OCI-LY7 (cell line): Measurements from ENCODE around the gene IRX1. TPM values are rescaled to one million over a fixed set of nuclear protein-coding genes. Genes with fewer than 3 reads are reported as not detected.

Experiments used
- BruUV-seq: library from RNA; stranded (reverse); fragments of 400-500 nt; replicated peaks from 2 replicates; lab custom pipeline; 2021; lab: Mats Ljungman, UMichigan
- CTCF ChIA-PET: fragments of 300-600 bp; sonication (Branson Sonifier 250); formaldehyde crosslinking; loops from one replicate; lab custom pipeline; 2022; ENCODE audit warnings: antibody characterized with exemption; ENCODE audit not compliant: unreplicated experiment; lab: Charles Lee
- POLR2A ChIA-PET: fragments of 300-600 bp; sonication (Branson Sonifier 250); formaldehyde crosslinking; loops from one replicate; lab custom pipeline; 2022; ENCODE audit warnings: antibody characterized with exemption; lab: Charles Lee
- DNase-seq: peaks from one replicate; pipeline ENCODE4 v3.0.0-alpha.2; 2015; ENCODE audit warnings: low spot score
- H2AFZ ChIP-seq: fragments of 200-600 bp; sonication (generic), shearing (Covaris generic); 2 replicates; pipeline ENCODE4 v1.6.1; 2014; ENCODE audit warnings: mild to moderate bottlenecking, antibody characterized with exemption, low read length, moderate library complexity
- H3K27ac ChIP-seq: fragments of 200-600 bp; sonication (generic); 2 replicates; pipeline ENCODE4 v1.5.1; 2014; ENCODE audit warnings: mixed run types, low read depth, mild to moderate bottlenecking, moderate library complexity, low read length, inconsistent platforms; ENCODE audit not compliant: poor library complexity, severe bottlenecking
- H3K36me3 ChIP-seq: fragments of 200-600 bp; sonication (generic); 2 replicates; pipeline ENCODE4 v1.6.1; 2014; ENCODE audit warnings: mild to moderate bottlenecking, antibody characterized with exemption, low read length, moderate library complexity, mixed read lengths; ENCODE audit not compliant: insufficient read depth
- H3K4me1 ChIP-seq: fragments of 200-600 bp; sonication (generic); 2 replicates; pipeline ENCODE4 v1.5.1; 2014; ENCODE audit warnings: mild to moderate bottlenecking, low read length; ENCODE audit not compliant: insufficient read depth, poor library complexity, severe bottlenecking
- H3K4me2 ChIP-seq: fragments of 200-600 bp; sonication (generic); 2 replicates; pipeline ENCODE4 v1.6.1; 2014; ENCODE audit warnings: mild to moderate bottlenecking, low read length
- H3K4me3 ChIP-seq: fragments of 200-600 bp; sonication (generic); 2 replicates; pipeline ENCODE4 v1.5.1; 2014; ENCODE audit warnings: mild to moderate bottlenecking, low read depth, low read length; ENCODE audit not compliant: poor library complexity, severe bottlenecking
- H3K79me2 ChIP-seq: fragments of 200-600 bp; sonication (generic); 2 replicates; pipeline ENCODE4 v1.6.1; 2016; ENCODE audit warnings: low read depth, mild to moderate bottlenecking, low read length, moderate library complexity, mixed read lengths; ENCODE audit not compliant: insufficient read depth
- H3K9me2 ChIP-seq: fragments of 200-600 bp; sonication (generic); 2 replicates; pipeline ENCODE4 v1.6.1; 2016; ENCODE audit warnings: mild to moderate bottlenecking, low read length, mixed read lengths; ENCODE audit not compliant: insufficient read depth
- H3K9me3 ChIP-seq: fragments of 200-600 bp; sonication (generic); 2 replicates; pipeline ENCODE4 v1.6.1; 2014; ENCODE audit warnings: mild to moderate bottlenecking, mixed run types, low read length, mixed read lengths
- H4K20me1 ChIP-seq: fragments of 200-600 bp; sonication (generic); 2 replicates; pipeline ENCODE4 v1.6.1; 2014; ENCODE audit warnings: mild to moderate bottlenecking, antibody characterized with exemption, low read length, moderate library complexity, mixed read lengths; ENCODE audit not compliant: insufficient read depth
- EZH2phosphoT487 ChIP-seq: fragments of 200-600 bp; sonication (generic); IDR thresholded peaks from 2 replicates; pipeline ENCODE4 v1.6.1; 2018; ENCODE audit warnings: low read depth, borderline replicate concordance, mild to moderate bottlenecking, mixed run types, antibody characterized with exemption, low read length, moderate library complexity, mixed read lengths
- intact Hi-C: fragments of 100-400 bp; cut with micrococcal nuclease; formaldehyde crosslinking; loops from one replicate; pipeline ENCODE4 v1.10.0; 2022; ENCODE audit not compliant: unreplicated experiment
- total RNA-seq, 2 experiments: library from RNA; depleted of rRNA in 1 of 2; stranded (reverse); fragments of >200 nt in 1 of 2; shearing (Covaris generic) in 1 of 2; gene quantifications; 2 replicates each; pipeline ENCODE4 v1.2.3, GENCODE V29; 2014 to 2022
- TF ChIP-seq, protein P1 (sequence below): fragments of 200-600 bp; sonication (generic); conservative IDR thresholded peaks from 2 replicates; pipeline ENCODE4 v1.5.1; 2014; ENCODE audit warnings: mild to moderate bottlenecking, antibody characterized with exemption, low read length, moderate library complexity, mixed read lengths

The IRX1 gene
- total RNA-seq, 2 experiments from 2014 or later, result not detected

DNA sequence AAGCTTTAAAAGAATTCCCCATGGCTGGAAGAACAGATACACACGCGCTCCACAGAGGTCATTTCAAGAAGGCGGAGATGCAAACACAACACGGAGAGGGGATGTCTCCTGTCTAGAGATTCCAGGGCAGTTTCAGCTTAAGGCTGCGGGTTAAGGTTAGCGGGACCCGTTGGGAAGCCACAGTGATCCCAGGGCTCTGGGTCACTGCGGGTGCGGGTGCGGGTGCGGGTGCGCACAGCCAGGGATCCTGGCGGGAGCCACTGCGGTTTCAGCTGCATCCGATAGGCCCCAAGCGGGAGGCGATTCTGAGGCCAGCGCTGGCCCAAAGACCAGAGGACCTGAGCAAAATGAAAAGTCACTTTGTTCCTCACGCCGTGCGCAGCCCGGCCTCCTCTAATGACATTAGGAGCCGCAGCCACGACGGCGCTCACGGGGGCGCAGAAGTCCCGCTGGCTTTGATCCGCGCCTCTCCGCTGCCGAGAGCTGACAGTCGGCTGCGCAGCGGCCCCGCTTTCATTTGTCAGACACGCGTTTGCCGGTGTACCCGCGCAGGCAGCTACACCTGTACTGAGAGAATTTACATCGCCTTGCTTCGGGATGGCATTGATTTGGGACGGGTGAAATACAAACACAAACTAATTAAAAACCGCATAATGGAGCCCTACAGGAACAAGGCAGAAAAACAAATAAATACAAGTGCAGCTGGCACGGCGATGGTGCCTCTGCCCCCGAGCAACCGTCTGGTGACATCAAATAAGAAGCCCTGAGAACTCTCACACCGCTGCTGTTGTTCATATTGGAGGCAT, 5.3 kb upstream of the IRX1 start:
- ChIA-PET POLR2A (no interaction called here), CTCF (no interaction called here)
- Histone ChIP-seq H3K4me3 (no peak overlapping the region), H3K79me2 (no peaks in the 10 kb centered on the region), H3K4me2 (no peak overlapping the region), H3K4me1 (no peaks in the 10 kb centered on the region), H3K9me3 (no peaks in the 10 kb centered on the region), H2AFZ (no peak overlapping the region), H3K9me2 (no peaks in the 10 kb centered on the region), H4K20me1 (no peaks in the 10 kb centered on the region), H3K27ac (no peak overlapping the region), H3K36me3 (no peaks in the 10 kb centered on the region)
- no TSS peak for BruUV-seq
- intact Hi-C loops, result no loop called here
- no peak for DNase-seq
- TF ChIP-seq EZH2phosphoT487, result no peak
- TF ChIP-seq, protein P1, sequence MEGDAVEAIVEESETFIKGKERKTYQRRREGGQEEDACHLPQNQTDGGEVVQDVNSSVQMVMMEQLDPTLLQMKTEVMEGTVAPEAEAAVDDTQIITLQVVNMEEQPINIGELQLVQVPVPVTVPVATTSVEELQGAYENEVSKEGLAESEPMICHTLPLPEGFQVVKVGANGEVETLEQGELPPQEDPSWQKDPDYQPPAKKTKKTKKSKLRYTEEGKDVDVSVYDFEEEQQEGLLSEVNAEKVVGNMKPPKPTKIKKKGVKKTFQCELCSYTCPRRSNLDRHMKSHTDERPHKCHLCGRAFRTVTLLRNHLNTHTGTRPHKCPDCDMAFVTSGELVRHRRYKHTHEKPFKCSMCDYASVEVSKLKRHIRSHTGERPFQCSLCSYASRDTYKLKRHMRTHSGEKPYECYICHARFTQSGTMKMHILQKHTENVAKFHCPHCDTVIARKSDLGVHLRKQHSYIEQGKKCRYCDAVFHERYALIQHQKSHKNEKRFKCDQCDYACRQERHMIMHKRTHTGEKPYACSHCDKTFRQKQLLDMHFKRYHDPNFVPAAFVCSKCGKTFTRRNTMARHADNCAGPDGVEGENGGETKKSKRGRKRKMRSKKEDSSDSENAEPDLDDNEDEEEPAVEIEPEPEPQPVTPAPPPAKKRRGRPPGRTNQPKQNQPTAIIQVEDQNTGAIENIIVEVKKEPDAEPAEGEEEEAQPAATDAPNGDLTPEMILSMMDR, result no peak

DNA sequence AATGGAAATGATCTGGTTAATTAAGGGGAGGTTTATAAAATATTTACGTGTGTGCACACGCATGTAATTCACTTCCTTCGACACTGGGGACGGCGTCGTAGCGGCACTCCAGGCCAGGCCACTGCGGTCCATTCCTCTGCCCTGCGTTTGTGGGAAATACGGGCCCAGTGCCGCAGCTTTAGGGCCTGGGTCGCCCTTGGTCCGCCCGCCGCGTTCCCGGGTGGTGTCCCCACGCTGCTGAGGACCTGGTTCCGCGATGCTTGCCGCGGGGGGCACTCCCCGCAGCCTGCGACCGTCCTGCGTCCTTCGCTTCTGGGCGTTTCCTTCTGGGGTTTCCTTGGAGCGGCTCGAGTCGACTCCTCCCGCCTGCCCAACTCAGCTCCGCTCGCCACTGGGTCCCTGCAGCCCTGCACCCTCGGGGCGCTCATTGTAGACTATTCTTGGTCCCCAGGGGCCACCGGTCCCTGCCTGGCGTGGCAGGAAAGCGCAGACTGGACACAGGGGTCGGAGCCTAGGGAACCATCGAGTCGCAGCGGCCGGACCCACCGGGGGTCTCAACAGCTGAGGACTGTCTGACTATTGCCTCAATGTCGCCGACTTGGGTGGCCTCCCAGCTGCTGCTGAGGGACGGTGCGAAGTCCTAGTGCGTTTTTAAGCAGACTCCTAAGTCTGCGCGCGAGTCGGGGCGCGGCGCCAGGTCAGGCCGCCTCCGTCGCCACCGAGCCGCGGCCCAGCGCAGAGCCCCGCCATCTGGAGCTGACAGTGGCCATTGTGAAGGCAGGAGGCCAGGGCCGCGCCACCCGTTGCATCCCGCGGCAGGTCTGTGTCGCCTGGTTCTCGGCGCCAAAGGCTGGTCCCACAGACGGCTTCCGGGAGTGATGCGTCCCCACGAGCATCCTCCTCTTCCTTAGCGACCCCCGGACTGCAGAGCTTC, 4.4 kb upstream of the IRX1 start:
- Histone ChIP-seq H3K4me2 (no peak overlapping the region), H3K27ac (no peak overlapping the region), H3K9me3 (no peaks in the 10 kb centered on the region), H3K4me3 (no peak overlapping the region), H3K4me1 (no peaks in the 10 kb centered on the region), H3K79me2 (no peaks in the 10 kb centered on the region), H4K20me1 (no peaks in the 10 kb centered on the region), H3K36me3 (no peaks in the 10 kb centered on the region), H3K9me2 (no peaks in the 10 kb centered on the region), H2AFZ (no peak overlapping the region)
- BruUV-seq, result no TSS peak
- no peak for DNase-seq
- intact Hi-C loops, result no loop called here
- TF ChIP-seq, protein P1, result no peak
- TF ChIP-seq EZH2phosphoT487, result no peak
- CTCF ChIA-PET, result no interaction called here
- POLR2A ChIA-PET, result no interaction called here
